Measurements from ENCODE around the gene MYO1G. TPM values are rescaled to one million over a fixed set of nuclear protein-coding genes. Genes with fewer than 3 reads are reported as not detected.

The MYO1G gene
- total RNA-seq, 1 experiment from 2014 or later = 0.46 TPM

GRCh38 chr7:44976040-44976745 lies 2.6 kb downstream of the MYO1G start:
- ChIA-PET POLR2A (no interaction called here), CTCF (no interaction called here)
- Mint-ChIP-seq H3K4me1 (no peaks in the 10 kb centered on the region), H3K4me3 (no peak overlapping the region), H3K9me3 (no peaks in the 10 kb centered on the region), H3K36me3 (no peaks in the 10 kb centered on the region; the same call in 1 of the 2 replicates), H3K27me3 (ENCODE audit: low read depth) (no peaks in the 10 kb centered on the region; the same call in 1 of the 2 replicates), H3K27ac (no peak overlapping the region)
- TF ChIP-seq ZNF532 (CRISPR knock-in tag; IDR thresholded peaks at IDR 0.05; ENCODE audit: borderline replicate concordance) (no peak), ZBTB43 (CRISPR knock-in tag; IDR thresholded peaks at IDR 0.05) (no peak), ERG (CRISPR knock-in tag; IDR thresholded peaks at IDR 0.05) (no peak), ATF1 (CRISPR knock-in tag; IDR thresholded peaks at IDR 0.05) (no peak), AFF4 (CRISPR knock-in tag; IDR thresholded peaks at IDR 0.05; ENCODE audit: borderline replicate concordance) (no peak), JAZF1 (CRISPR knock-in tag; IDR thresholded peaks at IDR 0.05) (no peak), CDX4 (CRISPR knock-in tag; IDR thresholded peaks at IDR 0.05; ENCODE audit: borderline replicate concordance) (no peak), SMAD4 (CRISPR knock-in tag; IDR thresholded peaks at IDR 0.05) (no peak), TEAD4 (CRISPR knock-in tag; IDR thresholded peaks at IDR 0.05) (no peak)
- TF ChIP-seq, protein P1, sequence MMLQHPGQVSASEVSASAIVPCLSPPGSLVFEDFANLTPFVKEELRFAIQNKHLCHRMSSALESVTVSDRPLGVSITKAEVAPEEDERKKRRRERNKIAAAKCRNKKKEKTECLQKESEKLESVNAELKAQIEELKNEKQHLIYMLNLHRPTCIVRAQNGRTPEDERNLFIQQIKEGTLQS (CRISPR knock-in tag; conservative IDR thresholded peaks at IDR 0.05) = no peak
- TF ChIP-seq, protein P2, sequence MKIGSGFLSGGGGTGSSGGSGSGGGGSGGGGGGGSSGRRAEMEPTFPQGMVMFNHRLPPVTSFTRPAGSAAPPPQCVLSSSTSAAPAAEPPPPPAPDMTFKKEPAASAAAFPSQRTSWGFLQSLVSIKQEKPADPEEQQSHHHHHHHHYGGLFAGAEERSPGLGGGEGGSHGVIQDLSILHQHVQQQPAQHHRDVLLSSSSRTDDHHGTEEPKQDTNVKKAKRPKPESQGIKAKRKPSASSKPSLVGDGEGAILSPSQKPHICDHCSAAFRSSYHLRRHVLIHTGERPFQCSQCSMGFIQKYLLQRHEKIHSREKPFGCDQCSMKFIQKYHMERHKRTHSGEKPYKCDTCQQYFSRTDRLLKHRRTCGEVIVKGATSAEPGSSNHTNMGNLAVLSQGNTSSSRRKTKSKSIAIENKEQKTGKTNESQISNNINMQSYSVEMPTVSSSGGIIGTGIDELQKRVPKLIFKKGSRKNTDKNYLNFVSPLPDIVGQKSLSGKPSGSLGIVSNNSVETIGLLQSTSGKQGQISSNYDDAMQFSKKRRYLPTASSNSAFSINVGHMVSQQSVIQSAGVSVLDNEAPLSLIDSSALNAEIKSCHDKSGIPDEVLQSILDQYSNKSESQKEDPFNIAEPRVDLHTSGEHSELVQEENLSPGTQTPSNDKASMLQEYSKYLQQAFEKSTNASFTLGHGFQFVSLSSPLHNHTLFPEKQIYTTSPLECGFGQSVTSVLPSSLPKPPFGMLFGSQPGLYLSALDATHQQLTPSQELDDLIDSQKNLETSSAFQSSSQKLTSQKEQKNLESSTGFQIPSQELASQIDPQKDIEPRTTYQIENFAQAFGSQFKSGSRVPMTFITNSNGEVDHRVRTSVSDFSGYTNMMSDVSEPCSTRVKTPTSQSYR (CRISPR knock-in tag; IDR thresholded peaks at IDR 0.05) = no peak
- TF ChIP-seq, protein P3, sequence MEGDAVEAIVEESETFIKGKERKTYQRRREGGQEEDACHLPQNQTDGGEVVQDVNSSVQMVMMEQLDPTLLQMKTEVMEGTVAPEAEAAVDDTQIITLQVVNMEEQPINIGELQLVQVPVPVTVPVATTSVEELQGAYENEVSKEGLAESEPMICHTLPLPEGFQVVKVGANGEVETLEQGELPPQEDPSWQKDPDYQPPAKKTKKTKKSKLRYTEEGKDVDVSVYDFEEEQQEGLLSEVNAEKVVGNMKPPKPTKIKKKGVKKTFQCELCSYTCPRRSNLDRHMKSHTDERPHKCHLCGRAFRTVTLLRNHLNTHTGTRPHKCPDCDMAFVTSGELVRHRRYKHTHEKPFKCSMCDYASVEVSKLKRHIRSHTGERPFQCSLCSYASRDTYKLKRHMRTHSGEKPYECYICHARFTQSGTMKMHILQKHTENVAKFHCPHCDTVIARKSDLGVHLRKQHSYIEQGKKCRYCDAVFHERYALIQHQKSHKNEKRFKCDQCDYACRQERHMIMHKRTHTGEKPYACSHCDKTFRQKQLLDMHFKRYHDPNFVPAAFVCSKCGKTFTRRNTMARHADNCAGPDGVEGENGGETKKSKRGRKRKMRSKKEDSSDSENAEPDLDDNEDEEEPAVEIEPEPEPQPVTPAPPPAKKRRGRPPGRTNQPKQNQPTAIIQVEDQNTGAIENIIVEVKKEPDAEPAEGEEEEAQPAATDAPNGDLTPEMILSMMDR (IDR thresholded peaks at IDR 0.05) = no peak
- no peak for DNase-seq (ENCODE audit: low spot score)
- no peak for ATAC-seq
